HCT116 (cell line): ENCODE measurements around the gene MOV10L1. TPM values are rescaled to one million over a fixed set of nuclear protein-coding genes. Genes with fewer than 3 reads are reported as not detected.

Source experiments
- ATAC-seq: fragments of 200-7000 bp; cut with Tn5 transposase; 2 replicates; pipeline ENCODE4 v1.9.1; 2020; ENCODE audit warnings: mild to moderate bottlenecking, moderate library complexity
- BruUV-seq: library from RNA; stranded (reverse); fragments of 400-500 nt; replicated peaks from 2 replicates; lab custom pipeline; 2021; lab: Mats Ljungman, UMichigan
- CTCF ChIA-PET: fragments of 300-600 bp; sonication (Branson Sonifier 250); formaldehyde crosslinking; loops from one replicate; lab custom pipeline; 2021; ENCODE audit warnings: antibody characterized with exemption; lab: Charles Lee
- POLR2A ChIA-PET: fragments of 300-600, 350-600 bp; sonication (Branson Sonifier 250); formaldehyde crosslinking; loops from one replicate; lab custom pipeline; 2021; ENCODE audit warnings: antibody characterized with exemption; lab: Charles Lee
- RAD21 ChIA-PET, 2 experiments: fragments of 300-600 bp; sonication (Branson Sonifier 250); formaldehyde crosslinking; loops; one replicate each; lab custom pipeline; 2023; ENCODE audit warnings: low total read pairs in 2 of 2; ENCODE audit not compliant: uncharacterized antibody in 2 of 2, unreplicated experiment in 2 of 2, low non-redundant PET in 1 of 2; lab: Charles Lee
- DNase-seq: peaks from one replicate; pipeline ENCODE4 v3.0.0-alpha.2; 2010; ENCODE audit warnings: low read depth, low spot score
- H2AFZ ChIP-seq: fragments of 200-600 bp; shearing (Covaris generic), sonication (generic); 2 replicates; pipeline ENCODE4 v1.6.1; 2017; ENCODE audit warnings: low read depth, mixed run types, mixed read lengths, antibody characterized with exemption, low read length; ENCODE audit not compliant: poor library complexity, severe bottlenecking
- H3K27ac ChIP-seq: 2 replicates; pipeline ENCODE4 v1.5.1; 2012; ENCODE audit warnings: low read depth, low read length
- H3K27me3 ChIP-seq: fragments of 200-600 bp; sonication (generic); 2 replicates; pipeline ENCODE4 v1.6.1; 2016; ENCODE audit warnings: mixed run types, low read length, mixed read lengths; ENCODE audit not compliant: insufficient read depth
- H3K36me3 ChIP-seq, 2 experiments: fragments of 200-500 bp in 1 of 2; fragments of 200-600 bp in 1 of 2; sonication (Bioruptor generic) in 1 of 2; sonication (generic) in 1 of 2; 2 replicates each; pipeline versions ENCODE4 v1.5.1 to v1.6.1; 2014 to 2016; ENCODE audit warnings: low read length in 2 of 2, inconsistent platforms in 1 of 2, mixed read lengths in 1 of 2, mixed run types in 1 of 2; ENCODE audit not compliant: insufficient read depth in 2 of 2, control insufficient read depth in 1 of 2
- H3K4me1 ChIP-seq, 2 experiments: fragments of 200-600 bp in 1 of 2; sonication (generic) in 1 of 2; 2 replicates each; pipeline versions ENCODE4 v1.5.1 to v1.6.1; 2012 to 2017; ENCODE audit warnings: low read length in 2 of 2, inconsistent platforms in 1 of 2, mild to moderate bottlenecking in 1 of 2, mixed read lengths in 1 of 2, mixed run types in 1 of 2, moderate library complexity in 1 of 2; ENCODE audit not compliant: insufficient read depth in 2 of 2, control insufficient read depth in 1 of 2
- H3K4me2 ChIP-seq: fragments of 200-600 bp; sonication (generic); 2 replicates; pipeline ENCODE4 v1.6.1; 2017; ENCODE audit warnings: mixed run types, low read length, mixed read lengths
- H3K4me3 ChIP-seq, 2 experiments: fragments of 200-600 bp in 1 of 2; sonication (generic) in 1 of 2; replicated peaks in 1 of 2; 2 replicates each; pipeline ENCODE4 v1.5.1; 2011 to 2016; ENCODE audit warnings: low read length in 2 of 2, control low read depth in 1 of 2, low read depth in 1 of 2, mild to moderate bottlenecking in 1 of 2, mixed read lengths in 1 of 2, mixed run types in 1 of 2
- H3K79me2 ChIP-seq: fragments of 200-600 bp; sonication (generic); 2 replicates; pipeline ENCODE4 v1.6.1; 2017; ENCODE audit warnings: mild to moderate bottlenecking, mixed run types, low read length, moderate library complexity, mixed read lengths; ENCODE audit not compliant: insufficient read depth
- H3K9ac ChIP-seq: fragments of 200-600 bp; sonication (generic); 2 replicates; pipeline ENCODE4 v1.6.1; 2016; ENCODE audit warnings: low read length, mixed read lengths
- H3K9me2 ChIP-seq: fragments of 200-600 bp; sonication (generic), shearing (Covaris generic); 2 replicates; pipeline ENCODE4 v1.6.1; 2017; ENCODE audit warnings: mixed run types, mild to moderate bottlenecking, moderate library complexity; ENCODE audit not compliant: insufficient read depth
- H3K9me3 ChIP-seq, 2 experiments: fragments of 200-500 bp in 1 of 2; fragments of 200-600 bp in 1 of 2; sonication (Bioruptor generic) in 1 of 2; sonication (generic) in 1 of 2; 2 replicates each; pipeline ENCODE4 v1.6.1; 2014 to 2017; ENCODE audit warnings: low read length in 2 of 2, mixed read lengths in 2 of 2, inconsistent platforms in 1 of 2, low read depth in 1 of 2, mild to moderate bottlenecking in 1 of 2, mixed run types in 1 of 2, moderate library complexity in 1 of 2; ENCODE audit not compliant: control insufficient read depth in 1 of 2, insufficient read depth in 1 of 2
- H4K20me1 ChIP-seq: fragments of 200-600 bp; sonication (generic), shearing (Covaris generic); 2 replicates; pipeline ENCODE4 v1.6.1; 2017; ENCODE audit warnings: mixed run types, mild to moderate bottlenecking, moderate library complexity; ENCODE audit not compliant: insufficient read depth
- CBX3 ChIP-seq: IDR thresholded peaks from 2 replicates; pipeline ENCODE4 v1.6.1; 2012; ENCODE audit warnings: low read depth
- ELF1 ChIP-seq: IDR thresholded peaks from 2 replicates; pipeline ENCODE4 v1.6.1; 2012; ENCODE audit warnings: low read depth, borderline replicate concordance
- EZH2 ChIP-seq: fragments of 200-600 bp; sonication (generic); IDR thresholded peaks from 2 replicates; pipeline ENCODE4 v1.6.1; 2017; ENCODE audit warnings: antibody characterized with exemption, mixed run types
- EZH2phosphoT487 ChIP-seq: fragments of 200-600 bp; IDR thresholded peaks from 2 replicates; pipeline ENCODE4 v1.6.1; 2018; ENCODE audit warnings: antibody characterized with exemption, borderline replicate concordance
- FOSL1 ChIP-seq: IDR thresholded peaks from 2 replicates; pipeline ENCODE4 v1.6.1; 2012; ENCODE audit warnings: low read depth
- JUND ChIP-seq: IDR thresholded peaks from 2 replicates; pipeline ENCODE4 v1.6.1; 2012
- POLR2A ChIP-seq: IDR thresholded peaks from 2 replicates; pipeline ENCODE4 v1.7.0; 2011; ENCODE audit warnings: borderline replicate concordance; ENCODE audit not compliant: insufficient read depth, insufficient read length; ENCODE audit errors: extremely low read depth
- REST ChIP-seq: IDR thresholded peaks from 2 replicates; pipeline ENCODE4 v1.6.1; 2012; ENCODE audit warnings: low read depth
- SIN3A ChIP-seq: IDR thresholded peaks from 2 replicates; pipeline ENCODE4 v1.6.1; 2012; ENCODE audit warnings: low read depth
- ZNF274 ChIP-seq: fragments of 200-500 bp; sonication (Bioruptor generic); IDR thresholded peaks from 2 replicates; pipeline ENCODE4 v1.6.1; 2014; ENCODE audit warnings: mild to moderate bottlenecking, low read depth, low read length, inconsistent platforms
- intact Hi-C: fragments of 100-400 bp; cut with micrococcal nuclease; formaldehyde crosslinking; loops from 2 replicates; pipeline ENCODE4 v1.10.0; 2022
- total RNA-seq: library from RNA; stranded (reverse); gene quantifications from one replicate; pipeline ENCODE4 v1.2.1, GENCODE V29; 2021; ENCODE audit not compliant: unreplicated experiment

The MOV10L1 gene
- total RNA-seq, 1 experiment from 2014 or later, result not detected

GRCh38 chr22:50184004-50184901 lies 94.4 kb downstream of the MOV10L1 start:
- H3K9ac ChIP-seq, result no peak overlapping the region
- intact Hi-C loops, result no loop called here
- TF ChIP-seq POLR2A, result no peak
- no peak for TF ChIP-seq ELF1
- TF ChIP-seq REST, result no peak
- no peak for TF ChIP-seq JUND
- TF ChIP-seq CBX3, result no peak
- TF ChIP-seq ZNF274, result no peak
- no peak for TF ChIP-seq FOSL1
- no peak for TF ChIP-seq EZH2phosphoT487
- no peak for TF ChIP-seq SIN3A
- TF ChIP-seq EZH2, result no peak
- no peak for ATAC-seq
- H3K4me3 ChIP-seq, result no peak overlapping the region
- H2AFZ ChIP-seq, result no peak overlapping the region
- no TSS peak for BruUV-seq
- no peaks in the 10 kb centered on the region for H3K27me3 ChIP-seq
- no peaks in the 10 kb centered on the region for H4K20me1 ChIP-seq
- CTCF ChIA-PET, result no interaction called here
- peak overlapping the region; percentile 75; the same call in 1 of the 2 replicates for H3K27ac ChIP-seq
- POLR2A ChIA-PET, result no interaction called here
- H3K9me3 ChIP-seq, result no peaks in the 10 kb centered on the region
- no peaks in the 10 kb centered on the region for H3K9me2 ChIP-seq
- H3K79me2 ChIP-seq, result peaks cover 31% of the 10 kb centered on the region
- H3K36me3 ChIP-seq, result no peaks in the 10 kb centered on the region
- DNase-seq, result no peak
- peak overlapping the region; percentile 4; the same call in 1 of the 2 replicates for H3K4me2 ChIP-seq
- RAD21 ChIA-PET, result no interaction called here
- H3K4me1 ChIP-seq, result peaks cover 22 to 39% of the 10 kb centered on the region in 2 experiments; a peak in 3 of 4 replicates
